DMS 273 (cell line): ENCODE measurements around the gene MGAT4B.
A peak's percentile ranks its signal among the peaks of the same experiment; 100 is the strongest.
"Not testable (repeated sequence)": the region's sequence is repeated elsewhere in the genome, so short reads cannot be mapped to it uniquely, and the experiment has no call there.

Experiments used
- DNase-seq: peaks from one replicate; lab custom pipeline; 2025; ENCODE audit not compliant: unreplicated experiment; lab: John Stamatoyannopoulos, UW

The MGAT4B gene

GRCh38 chr5:179795863-179796833, 10.5 kb downstream of the MGAT4B start:
- peak; percentile 86 for DNase-seq

GRCh38 chr5:179795049-179795862, 11.4 kb downstream of the MGAT4B start:
- peak; percentile 62 for DNase-seq

GRCh38 chr5:179794575-179794974, 12.1 kb downstream of the MGAT4B start:
- DNase-seq = no peak

- DNase-seq = no peak
Measured at GRCh38 chr5:179794171-179794570, 12.5 kb downstream of the MGAT4B start.

GRCh38 chr5:179793468-179794139, 13.1 kb downstream of the MGAT4B start, which contains the start of gene LTC4S:
Gene LTC4S (plus strand): TSS chr5:179793986. CDS start chr5:179794081, 95 bp downstream.
- peak; percentile 49 for DNase-seq

GRCh38 chr5:179792612-179793467, 13.8 kb downstream of the MGAT4B start:
- DNase-seq = no peak

GRCh38 chr5:179791881-179792611, 14.6 kb downstream of the MGAT4B start:
- DNase-seq = no peak

GRCh38 chr5:179789278-179789677, 17.4 kb downstream of the MGAT4B start:
- DNase-seq = not testable (repeated sequence)

GRCh38 chr5:179788193-179788854, 18.3 kb downstream of the MGAT4B start:
- peak; percentile 53 for DNase-seq

- no peak for DNase-seq
Measured at GRCh38 chr5:179786861-179787260, 19.8 kb downstream of the MGAT4B start.

- no peak for DNase-seq
Measured at GRCh38 chr5:179783128-179783527, 23.5 kb downstream of the MGAT4B start.

- DNase-seq = no peak
Measured at GRCh38 chr5:179781846-179782245, 24.8 kb downstream of the MGAT4B start.

GRCh38 chr5:179780362-179780761, 26.3 kb downstream of the MGAT4B start:
- DNase-seq = peak; percentile 30

GRCh38 chr5:179779826-179780225, 26.8 kb downstream of the MGAT4B start:
- DNase-seq = no peak

- no peak for DNase-seq
Measured at GRCh38 chr5:179778591-179778990, 28.1 kb downstream of the MGAT4B start.

GRCh38 chr5:179777909-179778308, 28.8 kb downstream of the MGAT4B start:
- no peak for DNase-seq

- DNase-seq = no peak
Measured at GRCh38 chr5:179777456-179777855, 29.2 kb downstream of the MGAT4B start.

GRCh38 chr5:179776411-179776938, 30.2 kb downstream of the MGAT4B start:
- DNase-seq = no peak

GRCh38 chr5:179774442-179774841, 32.2 kb downstream of the MGAT4B start:
- no peak for DNase-seq
